K562 (cell line): ENCODE data around the gene TMEM138.

ENCODE experiments used
- ARID2 ChIP-seq: fragments of 450-650 bp; IDR thresholded peaks from 2 replicates; pipeline ENCODE4 v1.6.1; 2017; ENCODE audit warnings: antibody characterized with exemption, mild to moderate bottlenecking
- E2F3 ChIP-seq: fragments of 250-450 bp; sonication (Bioruptor Pico); IDR thresholded peaks from 2 replicates; pipeline ENCODE4 v1.4.0; 2020; ENCODE audit warnings: mild to moderate bottlenecking
- MAZ ChIP-seq, 2 experiments: fragments of 450-650 bp in 1 of 2; sonication (generic) in 1 of 2; formaldehyde crosslinking; IDR thresholded peaks in 1 of 2; conservative IDR thresholded peaks in 1 of 2; 2 replicates each; pipeline versions ENCODE4 v1.4.0 to v1.5.0; 2020; ENCODE audit warnings: mild to moderate bottlenecking in 1 of 2, missing genetic modification reagents in 1 of 2
- NCOA4 ChIP-seq: fragments of 450-650 bp; IDR thresholded peaks from 2 replicates; pipeline ENCODE4 v1.6.1; 2018; ENCODE audit warnings: mild to moderate bottlenecking; ENCODE audit not compliant: partially characterized antibody
- NR3C1 ChIP-seq: sonication (generic); formaldehyde crosslinking; IDR thresholded peaks from 2 replicates; pipeline ENCODE4 v1.8.1; 2022; ENCODE audit warnings: missing genetic modification reagents
- POLR2A ChIP-seq: fragments of 450-650 bp; conservative IDR thresholded peaks from 2 replicates; pipeline ENCODE4 v1.6.1; 2016
- RFX5 ChIP-seq: IDR thresholded peaks from 2 replicates; pipeline ENCODE4 v1.6.1; 2011; ENCODE audit warnings: low read depth, mild to moderate bottlenecking, improper control_type of control experiment, low read length
- SRSF3 ChIP-seq: fragments of 200-400 bp; formaldehyde crosslinking; IDR thresholded peaks from 2 replicates; pipeline ENCODE4 v1.6.1; 2016; ENCODE audit warnings: mild to moderate bottlenecking, low read length, moderate library complexity; ENCODE audit not compliant: insufficient read depth
- SRSF9 ChIP-seq: fragments of 200-400 bp; formaldehyde crosslinking; IDR thresholded peaks from 2 replicates; pipeline ENCODE4 v1.6.1; 2017; ENCODE audit warnings: low read depth, low read length, borderline replicate concordance
- TF ChIP-seq, protein P1 (sequence below), 3 experiments: IDR thresholded peaks in 2 of 3; conservative IDR thresholded peaks in 1 of 3; 2 replicates each; pipeline ENCODE4 v1.5.1; 2011 to 2012; ENCODE audit warnings: low read length in 3 of 3, mild to moderate bottlenecking in 3 of 3, control low read depth in 2 of 3, improper control_type of control experiment in 1 of 3, inconsistent platforms in 1 of 3, low read depth in 1 of 3, mixed read lengths in 1 of 3, moderate library complexity in 1 of 3; ENCODE audit not compliant: insufficient read depth in 2 of 3

DNA sequence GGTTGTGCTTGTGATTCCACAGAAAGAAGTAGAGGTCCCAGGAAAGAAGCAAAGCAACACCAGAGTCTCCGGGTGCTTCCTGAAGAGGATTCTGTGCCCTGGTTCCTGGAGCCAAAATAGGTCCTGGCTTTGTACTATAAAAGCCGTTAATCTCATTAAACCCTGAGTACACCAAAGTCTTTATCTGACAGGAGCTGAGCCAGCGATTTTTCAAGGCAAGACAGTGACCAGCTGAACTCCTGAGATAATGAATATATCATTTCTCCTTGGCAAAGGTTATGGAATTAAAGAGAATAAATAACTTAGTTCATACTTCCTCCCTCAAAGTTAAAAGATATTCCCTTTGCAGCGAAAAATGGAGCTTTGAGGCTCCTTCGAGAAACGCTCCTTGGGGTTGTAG, 5.2 kb downstream of the TMEM138 start:
- TF ChIP-seq, protein P1, sequence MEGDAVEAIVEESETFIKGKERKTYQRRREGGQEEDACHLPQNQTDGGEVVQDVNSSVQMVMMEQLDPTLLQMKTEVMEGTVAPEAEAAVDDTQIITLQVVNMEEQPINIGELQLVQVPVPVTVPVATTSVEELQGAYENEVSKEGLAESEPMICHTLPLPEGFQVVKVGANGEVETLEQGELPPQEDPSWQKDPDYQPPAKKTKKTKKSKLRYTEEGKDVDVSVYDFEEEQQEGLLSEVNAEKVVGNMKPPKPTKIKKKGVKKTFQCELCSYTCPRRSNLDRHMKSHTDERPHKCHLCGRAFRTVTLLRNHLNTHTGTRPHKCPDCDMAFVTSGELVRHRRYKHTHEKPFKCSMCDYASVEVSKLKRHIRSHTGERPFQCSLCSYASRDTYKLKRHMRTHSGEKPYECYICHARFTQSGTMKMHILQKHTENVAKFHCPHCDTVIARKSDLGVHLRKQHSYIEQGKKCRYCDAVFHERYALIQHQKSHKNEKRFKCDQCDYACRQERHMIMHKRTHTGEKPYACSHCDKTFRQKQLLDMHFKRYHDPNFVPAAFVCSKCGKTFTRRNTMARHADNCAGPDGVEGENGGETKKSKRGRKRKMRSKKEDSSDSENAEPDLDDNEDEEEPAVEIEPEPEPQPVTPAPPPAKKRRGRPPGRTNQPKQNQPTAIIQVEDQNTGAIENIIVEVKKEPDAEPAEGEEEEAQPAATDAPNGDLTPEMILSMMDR (IDR thresholded peaks at IDR 0.05 in 2 of 3, conservative IDR thresholded peaks at IDR 0.05 in 1 of 3; ENCODE audit: insufficient read depth in 2 of 3, low read depth in 1 of 3, low read length in 3 of 3), result no peak
- no peak for TF ChIP-seq SRSF3
- TF ChIP-seq SRSF9, result no peak
- no peak for TF ChIP-seq E2F3 (CRISPR knock-in tag)
- TF ChIP-seq POLR2A, result no peak
- no peak for TF ChIP-seq MAZ (CRISPR knock-in tag; conservative IDR thresholded peaks at IDR 0.05 in 1 of 2, IDR thresholded peaks at IDR 0.05 in 1 of 2)
- no peak for TF ChIP-seq NR3C1 (CRISPR knock-in tag)
- TF ChIP-seq RFX5, result no peak
- TF ChIP-seq NCOA4, result no peak
- no peak for TF ChIP-seq ARID2
